ENCODE results near the gene FSIP2.
"Not testable (repeated sequence)": the region's sequence is repeated elsewhere in the genome, so short reads cannot be mapped to it uniquely, and the experiment has no call there.

FSIP2 gene

DNA sequence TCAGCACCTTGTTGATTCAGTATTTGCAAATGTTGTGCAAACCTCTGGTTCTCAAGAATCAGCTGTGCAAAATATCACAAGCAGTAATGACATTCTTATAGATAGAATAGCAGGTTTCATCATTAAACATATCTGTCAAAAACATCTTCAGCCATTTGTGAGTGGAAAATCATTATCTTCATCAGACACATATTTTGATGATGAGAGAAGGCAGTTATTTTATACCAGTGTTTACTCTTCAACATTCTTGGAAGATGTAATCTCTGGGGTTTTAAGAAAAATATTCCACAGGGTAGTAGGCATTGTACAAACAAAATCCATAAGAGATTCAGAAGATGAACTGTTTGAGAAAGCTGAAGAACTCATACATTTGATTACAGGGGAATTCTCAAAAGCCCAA, 64.3 kb downstream of the FSIP2 start:
- DNase-seq = no peak

DNA sequence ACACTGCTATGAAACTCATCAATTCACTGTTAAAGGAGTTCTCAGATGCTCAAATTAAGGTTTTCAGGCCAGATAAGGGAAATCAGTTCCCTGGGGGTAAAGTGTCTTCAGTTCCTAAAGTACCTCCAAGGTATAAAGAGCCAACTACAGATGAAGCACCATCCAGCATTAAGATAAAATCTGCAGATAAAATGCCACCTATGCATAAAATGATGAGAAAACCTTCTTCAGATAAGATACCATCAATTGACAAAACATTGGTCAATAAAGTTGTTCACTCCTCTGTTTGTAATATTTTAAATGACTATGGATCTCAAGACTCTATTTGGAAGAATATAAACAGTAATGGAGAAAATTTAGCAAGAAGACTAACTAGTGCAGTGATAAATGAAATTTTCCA, 68.2 kb downstream of the FSIP2 start:
- DNase-seq = no peak

- DNase-seq = no peak
These were observed 68.7 kb downstream of the FSIP2 start for GRCh38 chr2:185807351-185807750.

DNA sequence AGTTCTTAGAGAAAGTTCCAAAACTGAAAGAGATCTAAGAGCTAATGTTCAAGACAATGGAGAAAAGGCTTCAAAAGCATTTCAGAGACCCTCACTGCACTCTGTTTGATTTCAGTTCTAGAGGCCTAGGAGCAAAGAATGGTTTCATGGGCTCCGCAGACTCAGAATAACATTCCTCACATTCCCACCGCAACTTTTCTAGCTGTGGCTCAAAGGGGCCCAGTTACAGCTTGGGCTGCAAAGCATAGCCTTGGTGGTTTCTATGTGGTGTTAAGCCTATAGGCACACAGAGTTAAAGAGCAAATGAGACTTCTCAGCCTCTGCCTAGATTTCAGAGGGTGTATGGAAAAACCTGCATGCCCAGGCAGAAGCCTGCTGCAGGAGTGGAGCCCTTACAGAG, 73.0 kb downstream of the FSIP2 start:
- no peak for DNase-seq

- no peak for DNase-seq
These were observed 75.1 kb downstream of the FSIP2 start for GRCh38 chr2:185813707-185814106.

DNA sequence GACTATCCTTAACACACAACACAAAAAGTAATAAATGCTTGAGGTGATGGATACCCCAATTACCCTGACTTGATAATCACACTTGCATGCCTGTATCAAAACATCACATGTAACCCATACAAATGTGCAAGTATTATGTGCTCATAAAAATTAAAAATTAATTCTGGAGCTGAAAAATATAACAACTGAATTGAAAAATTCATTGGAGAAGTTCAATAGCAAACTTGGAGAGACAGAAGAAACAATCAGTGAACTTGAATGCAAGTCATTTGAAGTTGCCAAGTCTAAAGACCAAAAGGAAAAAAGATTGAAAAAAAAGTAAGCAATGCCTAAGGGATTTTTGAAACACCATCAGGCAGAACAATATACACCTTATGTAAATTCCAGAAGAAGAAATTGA, 79.4 kb downstream of the FSIP2 start:
- DNase-seq = no peak

DNA sequence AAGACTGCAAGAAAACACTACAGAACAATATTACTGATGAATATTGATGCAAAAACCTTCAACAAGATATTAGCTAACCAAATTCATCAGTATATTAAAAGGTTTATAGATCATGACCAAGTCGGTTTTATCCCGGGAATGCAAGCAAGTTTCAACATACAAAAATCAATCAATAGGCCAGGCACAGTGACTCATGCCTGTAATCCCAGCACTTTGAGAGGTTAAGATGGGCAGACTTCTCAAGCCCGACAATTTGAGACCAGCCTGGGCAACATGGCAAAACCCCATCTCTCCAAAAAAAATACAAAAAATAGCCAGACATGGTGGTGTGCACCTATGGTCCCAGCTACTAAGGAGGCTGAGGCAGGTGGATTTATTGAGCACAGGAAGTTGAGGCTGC, 82.9 kb downstream of the FSIP2 start:
- no peak for DNase-seq

DNA sequence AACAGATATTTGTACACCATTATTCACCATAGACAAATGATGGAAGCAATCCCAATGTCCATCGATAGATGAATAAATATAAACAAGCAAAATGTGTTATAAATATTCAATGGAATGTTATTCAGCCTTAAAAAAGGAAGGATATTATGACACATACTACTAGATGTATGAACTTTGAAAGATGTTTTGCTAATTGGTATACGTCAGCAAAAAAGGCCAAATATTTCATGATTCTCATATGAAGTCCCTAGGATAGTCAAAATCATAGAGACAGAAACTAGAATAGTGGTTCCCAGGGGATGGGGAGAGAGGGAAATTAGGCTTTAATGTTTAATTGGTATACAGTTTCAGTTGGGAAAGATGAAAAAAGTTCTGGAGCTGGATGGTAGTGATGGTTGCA, 85.2 kb downstream of the FSIP2 start:
- DNase-seq = no peak

DNA sequence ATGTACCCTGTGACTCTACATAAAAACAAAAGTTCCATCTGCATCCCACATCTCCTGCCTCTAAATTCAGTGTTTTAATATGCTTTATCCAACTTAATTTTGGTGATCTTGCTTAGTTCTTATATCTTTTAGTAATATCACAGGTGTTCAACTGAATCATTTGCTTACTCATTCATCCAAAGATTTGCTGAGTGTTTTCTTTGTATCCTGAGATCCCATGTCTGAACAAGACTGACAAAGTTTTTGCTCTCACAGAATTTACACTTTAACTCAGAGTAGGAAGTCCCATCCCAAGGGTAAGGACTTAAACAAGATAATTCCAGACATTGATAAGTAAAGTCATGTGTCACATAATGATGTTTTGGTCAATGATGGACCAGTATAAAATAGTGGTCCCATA, 87.0 kb downstream of the FSIP2 start:
- no peak for DNase-seq

DNA sequence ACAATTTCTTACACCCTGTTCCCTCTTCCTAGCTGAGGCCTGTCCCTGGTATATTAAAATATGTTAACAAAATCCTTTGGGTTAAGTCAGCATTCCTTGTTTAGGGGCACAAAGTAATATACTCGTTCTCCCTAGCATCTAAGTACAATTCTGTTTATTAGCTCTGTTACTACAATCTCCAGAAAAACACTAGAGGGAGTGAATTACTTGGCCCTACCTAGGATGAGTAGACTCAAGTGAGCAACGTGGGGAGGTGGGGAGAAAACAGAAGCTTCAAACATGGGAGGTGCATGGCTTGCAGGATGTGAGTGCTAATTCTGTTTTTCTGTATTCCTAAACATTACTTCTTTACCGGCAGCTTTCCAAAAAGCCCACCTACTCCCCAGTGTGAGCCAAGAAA, 89.7 kb downstream of the FSIP2 start:
- no peak for DNase-seq

DNA sequence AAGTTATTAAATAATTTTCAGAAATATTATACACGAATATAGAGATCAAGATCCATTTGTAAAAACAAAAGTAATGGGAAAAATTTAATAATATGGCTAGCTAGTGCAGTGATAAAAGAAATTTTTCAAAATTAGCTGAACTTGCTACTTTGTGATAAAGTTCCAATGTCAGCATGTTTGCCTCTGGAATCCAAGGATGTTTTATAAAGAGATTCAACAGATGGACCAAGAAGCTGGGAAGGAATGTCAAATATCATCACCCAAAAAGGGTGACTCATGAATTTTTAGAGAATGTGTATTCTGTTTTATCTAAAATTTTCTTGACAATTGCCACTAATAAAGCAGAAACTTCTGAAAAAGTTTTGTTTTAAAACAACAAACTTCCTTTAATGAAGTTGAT, 95.3 kb downstream of the FSIP2 start:
- DNase-seq = no peak

DNA sequence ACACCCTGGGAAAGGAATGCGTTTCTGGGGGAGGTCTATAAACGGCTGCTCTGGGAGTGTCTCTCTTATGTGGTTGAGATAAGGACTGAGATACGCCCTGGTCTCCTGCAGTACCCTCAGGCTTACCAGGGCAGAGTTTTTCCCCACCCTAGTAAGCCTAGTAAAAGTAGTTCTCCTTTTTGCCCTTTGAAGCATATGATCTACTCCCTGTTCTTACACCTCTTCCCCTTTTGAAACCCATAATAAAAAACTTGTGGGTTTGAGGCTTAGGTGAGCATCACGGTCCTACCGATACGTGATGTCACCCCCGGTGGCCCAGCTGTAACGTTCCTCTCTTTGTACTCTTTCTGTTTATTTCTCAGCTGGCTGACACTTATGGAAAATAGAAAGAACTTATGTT, 97.4 kb downstream of the FSIP2 start:
- DNase-seq = no peak

DNA sequence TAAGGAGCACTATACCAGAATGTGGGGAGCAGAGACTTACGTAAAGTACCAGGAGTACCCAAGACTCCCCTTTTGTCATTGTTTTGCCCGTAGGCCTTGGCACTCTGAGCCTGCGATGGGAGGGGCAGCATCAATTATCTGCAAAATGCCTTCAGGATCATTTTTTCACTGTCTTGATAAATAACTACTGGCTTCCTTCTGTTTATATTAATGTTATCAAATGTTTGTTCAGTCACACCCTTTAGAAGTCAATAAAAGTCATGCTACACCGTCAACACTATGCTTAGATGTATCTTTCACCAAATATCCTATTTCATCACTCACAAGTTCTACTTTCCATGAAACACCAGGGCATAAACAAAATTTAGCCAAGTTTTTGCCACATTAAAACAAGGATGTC, 116.3 kb downstream of the FSIP2 start:
- no peak for DNase-seq

GRCh38 chr2:185857691-185858090, 119.1 kb downstream of the FSIP2 start:
- DNase-seq = no peak

DNA sequence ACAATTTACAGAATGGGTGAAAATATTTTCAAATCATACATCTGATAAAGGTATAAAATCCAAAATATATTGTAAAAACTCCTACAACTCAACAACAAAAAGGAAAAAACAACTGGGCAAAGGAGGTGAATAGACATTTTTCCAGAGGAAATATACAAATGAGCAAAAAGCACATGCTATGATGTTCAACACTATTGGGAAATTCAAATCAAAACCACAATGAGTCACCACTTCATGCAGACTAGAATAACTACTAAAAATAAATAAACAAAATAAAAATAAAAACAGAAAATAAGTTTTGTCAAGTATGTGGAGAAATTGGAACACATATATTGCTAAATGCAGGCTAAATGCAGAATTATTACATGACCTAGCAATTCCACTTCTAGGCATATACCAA, 120.9 kb downstream of the FSIP2 start:
- DNase-seq = no peak

GRCh38 chr2:185860321-185860720, 121.7 kb downstream of the FSIP2 start:
- DNase-seq = no peak

GRCh38 chr2:185862657-185863398, 124.2 kb downstream of the FSIP2 start:
- DNase-seq = no peak

DNA sequence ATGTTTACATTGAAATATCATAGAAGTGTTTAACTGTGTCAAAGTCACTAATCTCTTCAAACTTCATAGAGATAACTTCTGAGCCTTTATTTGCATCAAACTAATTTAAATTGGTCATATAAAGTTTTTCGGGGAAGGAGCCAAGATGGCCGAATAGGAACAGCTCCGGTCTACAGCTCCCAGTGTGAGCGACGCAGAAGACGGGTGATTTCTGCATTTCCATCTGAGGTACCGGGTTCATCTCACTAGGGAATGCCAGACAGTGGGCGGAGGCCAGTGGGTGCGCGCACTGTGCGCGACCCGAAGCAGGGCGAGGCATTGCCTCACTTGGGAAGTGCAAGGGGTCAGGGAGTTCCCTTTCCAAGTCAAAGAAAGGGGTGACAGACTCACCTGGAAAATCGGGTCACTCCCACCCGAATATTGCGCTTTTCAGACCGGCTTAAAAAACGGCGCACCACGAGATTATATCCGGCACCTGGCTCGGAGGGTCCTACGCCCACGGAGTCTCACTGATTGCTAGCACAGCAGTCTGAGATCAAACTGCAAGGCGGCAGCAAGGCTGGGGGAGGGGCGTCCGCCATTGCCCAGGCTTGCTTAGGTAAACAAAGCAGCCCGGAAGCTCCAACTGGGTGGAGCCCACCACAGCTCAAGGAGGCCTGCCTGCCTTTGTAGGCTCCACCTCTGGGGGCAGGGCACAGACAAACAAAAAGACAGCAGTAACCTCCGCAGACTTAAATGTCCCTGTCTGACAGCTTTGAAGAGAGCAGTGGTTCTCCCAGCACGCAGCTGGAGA, 126.1 kb downstream of the FSIP2 start:
- not testable (repeated sequence) for DNase-seq

DNA sequence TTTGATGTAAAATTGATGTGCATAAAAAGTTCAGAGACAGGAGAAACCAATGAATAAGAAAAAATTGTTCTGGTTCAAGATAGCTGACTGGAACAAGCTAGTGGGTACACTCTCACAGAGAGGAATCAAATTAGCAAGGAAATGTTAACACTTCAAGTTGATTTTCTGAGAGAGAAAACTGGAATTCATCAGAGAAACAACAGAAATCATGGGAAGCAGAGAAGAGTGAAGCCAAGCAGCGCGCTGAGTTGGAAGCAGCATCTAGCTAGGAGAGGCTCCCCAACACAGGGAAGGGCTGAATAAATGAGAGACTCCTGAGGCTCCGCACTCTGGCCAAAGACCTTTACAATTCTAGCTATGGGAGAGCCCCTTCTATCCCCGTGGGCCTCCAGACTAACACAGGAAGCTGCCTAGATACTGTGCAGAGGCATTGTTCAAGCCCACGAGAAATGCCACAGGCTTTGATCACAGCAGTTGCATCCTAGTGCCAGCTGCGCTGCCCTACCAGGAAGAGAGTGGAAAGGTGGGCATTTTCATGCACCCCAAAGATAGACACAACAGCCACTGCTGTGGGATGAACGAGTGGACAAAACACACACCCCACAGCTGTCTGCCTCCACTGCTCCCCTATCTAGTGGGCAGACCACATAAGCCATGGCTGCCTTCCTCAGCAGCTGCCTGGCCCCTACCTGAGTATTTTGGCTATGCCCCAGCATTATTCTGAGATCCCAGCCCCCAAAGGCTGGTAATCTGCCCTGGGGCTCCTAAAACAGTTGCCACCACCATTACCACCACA, 136.7 kb downstream of the FSIP2 start:
- DNase-seq = no peak

DNA sequence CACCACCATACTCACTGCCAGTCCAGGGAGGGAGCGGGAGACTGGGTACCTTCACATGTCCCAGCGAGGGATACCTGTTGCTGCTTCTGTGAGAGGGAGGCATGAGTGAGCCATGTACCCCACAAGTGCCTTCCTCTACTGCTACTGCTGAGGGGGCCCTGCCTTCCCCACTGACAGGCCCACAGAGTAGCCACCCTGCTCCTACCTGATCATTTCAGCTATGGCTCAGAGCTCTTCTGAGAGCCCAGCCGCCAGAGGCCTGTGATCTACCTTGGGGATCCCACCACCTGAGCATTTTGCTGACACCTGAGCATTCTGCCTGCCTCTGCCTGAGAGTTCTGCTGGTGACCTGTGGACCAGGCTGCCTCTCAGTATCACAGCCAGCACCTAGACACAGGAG, 137.6 kb downstream of the FSIP2 start:
- no peak for DNase-seq

DNA sequence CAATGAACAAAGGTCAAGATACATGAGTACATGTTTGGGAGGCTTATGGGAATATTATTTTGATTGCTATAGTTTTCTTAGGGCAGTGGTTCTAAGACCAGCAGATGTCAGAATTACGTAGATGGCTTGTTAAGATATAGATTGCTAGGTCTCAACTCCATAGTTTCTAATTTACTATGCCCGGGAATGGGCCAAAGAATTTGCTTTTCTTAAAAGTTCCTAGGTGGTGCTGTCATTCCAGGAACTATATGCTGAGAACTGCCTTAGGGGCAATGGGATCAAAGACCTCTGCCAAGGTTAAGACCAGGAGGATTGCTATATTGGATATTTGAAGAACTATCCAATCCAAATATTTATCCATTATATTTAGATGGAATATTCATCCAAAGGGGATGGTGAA, 141.8 kb downstream of the FSIP2 start:
- DNase-seq = no peak
